GM18499 (cell line): ENCODE data around the gene ZNF354C.

ENCODE experiments used
- ATAC-seq: cut with Tn5 transposase; IDR thresholded peaks from one replicate; pipeline ENCODE4 v1.9.1; 2021; ENCODE audit warnings: moderate number of reproducible peaks; ENCODE audit not compliant: insufficient read depth, unreplicated experiment

ZNF354C gene

GRCh38 chr5:179113143-179113530, 53.0 kb downstream of the ZNF354C start:
- ATAC-seq: no peak

DNA sequence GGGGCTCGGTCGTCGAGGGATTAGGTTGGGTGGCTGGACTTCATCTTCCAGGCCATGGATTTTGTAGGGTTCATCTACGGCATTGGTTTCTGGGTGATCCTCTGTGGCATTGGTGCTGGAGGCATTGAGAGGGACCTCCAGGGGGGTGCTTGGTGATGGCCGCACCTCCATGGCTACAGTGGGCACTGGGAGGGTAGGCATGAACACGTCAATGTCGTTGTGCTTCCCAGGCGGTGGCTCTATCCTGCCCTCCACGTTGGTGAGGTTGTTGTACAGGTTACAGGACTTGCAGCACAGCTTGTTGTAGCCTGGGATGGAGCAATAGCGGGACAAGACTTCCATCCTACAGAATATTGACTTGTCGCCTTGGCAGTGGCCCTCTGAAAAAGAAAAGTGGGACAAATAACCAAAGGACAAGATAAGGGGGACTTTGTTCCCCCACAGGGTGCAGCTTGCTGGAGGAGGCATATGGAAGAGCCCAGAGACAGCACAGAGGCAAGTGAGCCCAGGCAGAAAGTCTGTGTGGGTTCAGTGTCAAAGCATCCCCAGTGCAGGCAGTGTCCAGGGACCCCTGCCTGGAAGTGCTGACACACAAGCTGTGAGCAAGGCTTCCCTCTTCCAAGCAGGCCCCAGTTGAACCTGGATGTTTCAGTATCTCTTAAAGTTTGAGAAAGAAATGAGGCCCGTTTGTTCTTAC, 53.9 kb downstream of the ZNF354C start:
- ATAC-seq: no peak

DNA sequence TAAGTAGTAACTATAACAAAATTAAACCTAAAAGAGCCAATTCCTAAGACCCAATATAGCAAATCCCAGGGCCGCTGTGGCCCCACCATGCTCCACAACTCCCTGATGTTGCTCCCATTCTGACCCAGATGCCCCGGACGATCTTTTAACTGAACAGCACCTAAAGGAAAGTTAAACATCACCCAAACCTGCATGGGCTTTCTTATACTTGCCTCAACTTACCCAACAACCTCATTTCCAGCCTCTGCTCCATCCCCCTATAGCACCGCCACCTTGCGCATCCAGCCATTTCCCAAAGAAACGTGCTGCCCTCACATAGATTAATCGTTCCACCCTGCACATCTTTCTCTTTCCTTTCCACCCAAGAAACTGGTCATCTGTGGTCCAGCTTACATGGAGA, 54.6 kb downstream of the ZNF354C start:
- no peak for ATAC-seq

DNA sequence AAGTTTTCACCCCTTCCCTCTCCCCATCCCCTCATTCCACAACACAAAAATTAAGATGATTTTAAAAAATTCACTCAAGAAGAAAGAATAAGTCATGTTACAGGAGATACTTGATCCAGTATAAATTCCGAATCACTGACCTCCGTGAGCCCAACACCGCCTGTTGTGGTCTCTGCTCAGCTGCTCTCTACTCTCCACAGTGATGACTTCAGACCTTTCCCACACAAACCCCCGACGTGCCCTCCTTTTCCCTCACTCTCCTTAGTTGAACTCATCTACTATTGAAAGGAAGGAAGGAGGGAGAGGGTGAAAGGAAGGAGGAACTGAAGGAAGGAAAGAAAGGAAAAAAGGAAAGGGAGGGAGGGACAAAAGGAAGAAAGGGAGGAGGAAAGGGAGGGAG, 55.1 kb downstream of the ZNF354C start:
- ATAC-seq: no peak

DNA sequence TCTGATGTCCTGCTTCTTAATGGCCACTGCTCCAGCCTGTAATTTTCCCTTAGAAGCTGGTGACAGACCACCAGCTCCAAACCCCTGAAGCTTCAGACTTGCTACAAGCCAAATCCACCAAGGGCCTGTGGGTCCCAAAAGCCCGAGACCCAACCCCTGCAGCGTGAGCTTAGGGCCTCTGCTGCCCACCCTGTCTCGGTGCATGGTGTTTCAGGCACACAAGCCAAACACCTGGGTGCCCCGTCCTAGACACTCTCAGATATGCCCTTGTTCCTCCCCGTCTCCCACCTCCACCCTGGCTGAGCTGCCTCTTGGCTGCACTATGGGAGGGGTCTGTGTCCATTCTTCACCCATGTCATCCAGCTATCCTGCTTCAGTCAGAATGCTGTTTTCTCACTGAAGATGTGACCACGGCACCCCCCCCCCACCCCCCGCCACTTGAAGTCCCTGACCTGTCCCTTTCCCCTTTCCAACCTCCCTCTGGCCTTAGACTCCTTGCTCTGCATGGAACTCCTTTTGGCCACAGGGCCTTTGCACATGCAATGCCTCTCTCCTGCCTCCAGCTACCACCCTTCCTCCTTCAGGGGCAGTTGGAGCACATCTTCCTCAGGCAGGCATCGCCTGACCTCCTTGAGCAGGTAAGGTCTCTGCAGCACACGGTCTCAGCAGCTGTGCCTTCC, 55.8 kb downstream of the ZNF354C start:
- ATAC-seq: no peak

DNA sequence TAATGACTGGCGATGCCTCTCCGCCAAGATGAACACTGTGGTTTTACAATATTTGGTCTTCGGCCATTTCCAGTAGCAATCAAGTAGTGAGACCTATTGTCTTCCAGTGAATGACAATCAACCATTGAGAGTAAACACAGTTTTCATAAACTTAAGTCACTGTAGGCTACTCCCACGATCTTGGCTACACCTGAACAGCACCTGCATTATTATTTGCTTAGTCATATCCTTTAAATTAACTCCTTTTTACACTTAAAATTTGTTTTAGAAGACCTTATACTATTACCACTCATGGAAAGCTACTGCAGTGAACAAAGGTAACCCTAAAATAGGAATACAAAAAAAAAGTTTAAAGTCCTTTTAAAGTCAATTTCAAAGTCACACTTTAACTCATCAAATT, 58.2 kb downstream of the ZNF354C start:
- ATAC-seq: no peak

- ATAC-seq: no peak
Measured at GRCh38 chr5:179118756-179119414, 58.7 kb downstream of the ZNF354C start.

DNA sequence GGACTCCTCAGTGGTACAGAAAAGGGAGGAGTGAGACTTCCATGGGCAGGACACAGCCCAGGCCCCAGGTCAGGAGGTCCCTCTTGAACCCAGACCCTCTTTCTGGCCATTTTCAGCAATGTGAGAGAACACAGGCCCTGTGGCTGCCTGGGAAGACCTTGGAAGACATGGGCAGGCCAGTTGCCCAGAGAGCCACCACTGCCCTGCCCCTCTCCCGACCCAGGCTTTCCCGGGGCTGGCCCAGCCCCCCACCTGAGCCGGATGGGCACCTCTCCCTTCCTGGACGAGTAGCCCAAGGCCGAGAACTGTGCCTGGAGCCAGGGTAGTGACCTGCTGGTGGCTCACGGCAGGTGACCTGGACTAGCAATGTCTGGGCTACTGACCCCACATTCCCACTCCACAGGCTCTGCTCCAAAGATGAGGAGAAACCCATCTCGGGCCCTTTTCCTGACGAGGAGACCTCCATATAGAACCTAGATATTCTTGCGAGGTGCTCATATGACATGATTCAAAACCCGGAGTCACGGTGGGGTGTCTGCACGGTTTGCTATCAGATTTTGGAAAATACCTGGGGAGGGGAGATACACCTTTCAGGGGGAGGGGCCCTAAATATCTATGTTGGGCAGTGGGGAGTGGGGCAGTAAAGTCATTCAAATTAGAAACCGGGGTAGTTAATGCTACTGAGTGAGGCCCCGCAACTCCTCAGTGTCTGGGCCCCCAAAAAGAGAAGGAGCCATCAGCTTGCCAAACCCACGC, 59.4 kb downstream of the ZNF354C start:
- no peak for ATAC-seq

GRCh38 chr5:179120421-179120861, 60.3 kb downstream of the ZNF354C start:
- ATAC-seq: no peak

- no peak for ATAC-seq
Measured at GRCh38 chr5:179120951-179121666, 60.9 kb downstream of the ZNF354C start.

DNA sequence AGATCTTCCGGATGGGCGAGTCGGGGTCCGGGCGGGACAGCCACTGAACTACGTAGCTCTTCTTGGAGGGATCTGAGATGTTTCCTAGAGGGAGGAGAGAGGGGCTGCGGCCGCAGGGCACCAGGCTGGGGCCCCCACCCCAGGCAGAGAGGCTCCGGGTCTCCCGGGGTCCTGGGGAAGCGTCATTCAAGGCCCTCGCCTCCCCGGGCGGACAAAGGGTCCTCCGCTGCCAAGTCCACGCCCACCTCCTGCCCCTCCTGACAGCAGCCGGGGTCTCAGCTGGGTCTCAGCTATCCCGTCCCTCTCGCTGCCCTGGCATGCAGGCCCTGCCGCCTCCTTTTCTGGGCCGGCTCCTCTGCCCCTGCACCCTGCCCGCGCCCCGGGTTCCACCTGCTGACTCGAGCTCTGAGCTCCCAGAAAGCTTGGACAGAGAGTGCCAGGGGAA, 61.5 kb downstream of the ZNF354C start:
- ATAC-seq: no peak

- no peak for ATAC-seq
Measured at GRCh38 chr5:179122411-179123108, 62.4 kb downstream of the ZNF354C start.

GRCh38 chr5:179123109-179123426, 62.9 kb downstream of the ZNF354C start:
- ATAC-seq: no peak

DNA sequence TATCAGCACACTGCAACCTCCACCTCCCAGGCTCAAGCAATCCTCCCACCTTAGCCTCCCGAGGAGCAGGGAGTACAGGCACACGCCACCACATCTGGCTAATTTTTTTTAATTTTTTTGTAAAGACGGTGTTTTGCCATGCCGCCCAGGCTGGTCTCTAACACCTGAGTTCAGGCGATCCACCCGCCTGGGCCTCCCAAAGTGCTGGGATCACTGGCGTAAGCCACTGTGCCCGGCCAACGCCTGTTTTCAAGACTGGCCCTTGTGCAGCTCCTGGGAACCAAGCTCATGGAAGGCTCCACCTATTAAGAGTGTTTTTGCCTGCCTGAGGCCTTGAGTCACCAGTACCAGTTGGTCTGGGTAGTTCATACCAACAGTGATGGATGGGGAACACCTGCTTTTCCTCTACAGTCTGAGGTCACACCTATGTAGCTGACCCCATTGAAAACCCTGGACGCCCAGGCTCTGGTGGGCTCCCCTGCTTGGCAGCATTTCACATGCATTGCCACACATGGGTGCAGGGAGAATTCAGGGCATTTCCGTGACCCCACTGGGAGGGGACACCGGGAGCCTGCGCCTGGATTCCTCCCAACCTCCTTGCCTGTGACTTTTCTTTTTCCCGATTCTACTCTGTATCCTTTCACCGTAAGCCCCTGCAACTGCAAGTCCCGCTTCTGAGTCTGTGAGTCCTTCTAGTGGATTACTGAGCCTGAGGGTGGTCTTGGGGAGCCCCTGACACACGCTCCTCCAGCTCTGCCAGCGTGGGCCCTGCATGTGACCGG, 63.5 kb downstream of the ZNF354C start:
- ATAC-seq: no peak

GRCh38 chr5:179124273-179124852, 64.2 kb downstream of the ZNF354C start:
- ATAC-seq: no peak

GRCh38 chr5:179124853-179125788, 64.9 kb downstream of the ZNF354C start:
- no peak for ATAC-seq

DNA sequence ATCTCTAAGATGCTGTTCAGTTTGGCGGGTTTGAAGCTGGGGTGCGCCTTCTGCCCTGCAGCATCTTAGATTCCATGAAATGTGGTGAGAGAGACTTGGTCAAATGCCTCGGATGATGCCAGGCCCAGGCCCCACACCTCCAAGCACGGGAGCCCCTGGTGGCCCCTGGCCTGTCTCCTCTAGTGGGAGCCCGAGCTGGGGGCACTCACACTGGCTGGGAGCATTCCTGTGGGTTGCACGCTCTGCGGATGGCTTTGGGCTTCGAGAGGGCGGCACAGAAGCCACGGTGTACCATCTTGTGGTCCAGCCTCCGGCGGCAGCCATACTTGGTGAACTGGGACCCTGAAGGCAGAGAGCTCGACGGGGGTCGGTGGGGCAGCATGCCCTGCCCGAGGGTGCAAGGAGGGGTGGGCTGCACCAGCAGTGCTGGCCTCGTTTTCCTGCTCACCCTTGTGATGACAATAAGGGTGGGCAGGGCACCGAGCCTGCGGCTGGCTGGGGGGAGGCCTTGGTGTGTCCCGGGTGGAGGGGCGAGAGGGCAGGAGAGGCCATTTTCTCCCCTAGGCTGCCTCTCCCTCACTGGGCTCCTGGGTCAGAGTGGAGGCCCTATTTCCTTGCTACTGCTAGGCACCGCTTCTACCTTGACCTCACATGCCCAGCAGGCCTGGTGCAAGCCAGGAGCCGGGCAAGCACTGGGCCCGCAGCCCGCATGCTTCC, 65.8 kb downstream of the ZNF354C start:
- no peak for ATAC-seq
